Tibial nerve (tissue), 4 donors: Measurements from ENCODE around the gene GPR108. TPM values are rescaled to one million over a fixed set of nuclear protein-coding genes. Genes with fewer than 3 reads are reported as not detected.
"Not testable (repeated sequence)": the region's sequence is repeated elsewhere in the genome, so short reads cannot be mapped to it uniquely, and the experiment has no call there.

Experiments
- DNase-seq, 2 donors: peaks; one replicate each; pipeline ENCODE4 v3.0.0-alpha.2; 2019; ENCODE audit warnings: low spot score in 2 of 2
- H3K27ac ChIP-seq, 4 donors: fragments of 200-600 bp; sonication (generic) in 3 of 4; one replicate each; pipeline ENCODE4 v1.5.1; 2017 to 2019; ENCODE audit warnings: mild to moderate bottlenecking in 1 of 4
- H3K27me3 ChIP-seq, 2 donors: fragments of 200-600 bp; sonication (generic) in 1 of 2; one replicate each; pipeline versions ENCODE4 v1.5.1 to v1.6.0; 2017 to 2019
- H3K36me3 ChIP-seq, 3 donors: fragments of 200-600 bp; sonication (generic); one replicate each; pipeline ENCODE4 v1.5.1; 2018 to 2019
- H3K4me1 ChIP-seq, 4 donors: fragments of 200-600 bp; sonication (generic) in 3 of 4; one replicate each; pipeline ENCODE4 v1.5.1; 2017 to 2019
- H3K4me3 ChIP-seq, 4 donors: fragments of 200-600 bp; sonication (generic) in 3 of 4; one replicate each; pipeline ENCODE4 v1.5.1; 2017 to 2019; ENCODE audit warnings: mild to moderate bottlenecking in 1 of 4, moderate library complexity in 1 of 4
- H3K9me3 ChIP-seq, 4 donors: fragments of 200-600 bp; sonication (generic) in 3 of 4; one replicate each; pipeline ENCODE4 v1.5.1; 2017 to 2019
- EP300 ChIP-seq, 2 donors: sonication (generic); formaldehyde crosslinking; IDR thresholded peaks; one replicate each; pipeline ENCODE4 v1.6.1; 2017; ENCODE audit warnings: antibody characterized with exemption in 2 of 2, mild to moderate bottlenecking in 1 of 2
- POLR2A ChIP-seq, 2 donors: fragments of 450-650 bp; IDR thresholded peaks; one replicate each; pipeline ENCODE4 v1.6.1; 2017; ENCODE audit warnings: antibody characterized with exemption in 2 of 2, mild to moderate bottlenecking in 2 of 2, moderate library complexity in 2 of 2
- WGBS, 2 donors: methylation state at CpG; one replicate each; pipeline ENCODE4 v1.1.5; 2018; 5-methylcytosine and 5-hydroxymethylcytosine counted together
- total RNA-seq, 4 donors: library from RNA; depleted of rRNA; stranded (reverse); fragments of >200 nt; gene quantifications; one replicate each; pipeline ENCODE4 v1.1.0, GENCODE V29; 2016
- TF ChIP-seq, protein P1 (sequence below), 5 experiments: fragments of 200-600 bp in 3 of 5; fragments of 450-650 bp in 2 of 5; sonication (generic) in 3 of 5; IDR thresholded peaks; one replicate each; pipeline ENCODE4 v1.5.1; 2016 to 2019; ENCODE audit warnings: antibody characterized with exemption in 5 of 5, mild to moderate bottlenecking in 3 of 5, moderate library complexity in 2 of 5

The GPR108 gene
- total RNA-seq, 4 donors from 2014 or later, result 53.4 to 79.2 (median 65.9) TPM

DNA sequence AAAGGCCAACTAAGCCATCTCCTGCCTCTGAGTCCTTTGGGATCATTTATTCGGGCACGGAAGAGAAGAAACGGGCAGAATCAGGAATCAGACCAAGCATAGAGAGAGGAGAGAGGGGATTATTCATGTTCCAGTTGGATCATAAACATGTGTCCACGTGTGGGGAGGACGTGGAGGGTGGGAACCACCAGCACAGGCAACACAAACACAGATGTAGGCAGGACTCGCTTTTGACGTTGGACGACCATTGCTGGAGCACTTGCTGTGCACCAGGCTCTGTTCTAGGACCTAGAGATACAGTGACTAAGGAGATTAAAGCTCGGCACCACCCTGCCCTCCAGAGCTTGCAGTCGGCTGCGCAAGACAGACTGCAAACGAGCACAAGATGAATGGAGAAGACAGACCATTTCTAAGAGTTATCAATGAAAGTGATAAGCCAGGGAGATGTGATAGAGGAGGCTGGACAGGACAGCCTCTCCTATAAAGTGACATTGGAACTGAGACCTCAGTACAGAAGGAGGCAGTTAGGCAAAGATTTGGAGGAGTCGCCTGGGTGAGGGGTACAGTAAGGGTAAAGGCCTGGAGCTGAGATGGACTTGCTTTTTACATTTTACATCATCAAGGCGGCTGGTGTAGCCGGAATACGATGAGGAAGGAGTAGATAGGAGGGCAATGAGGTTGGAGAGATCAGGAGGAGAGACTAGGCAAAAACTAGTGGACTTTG lies 29.1 kb upstream of the GPR108 start:
- DNase-seq, result no peak
- H3K27me3 ChIP-seq, result peaks cover 0 to 46% of the 10 kb centered on the region in 2 donors
- 28% methylated on average over 16 of the region's 16 CpGs for WGBS, 2 donors
- peaks cover 0 to 12% (median 3%) of the 10 kb centered on the region in 4 donors for H3K4me1 ChIP-seq
- peak overlapping the region in 2 of 4 donors; percentile 39 to 43 for H3K4me3 ChIP-seq
- peak overlapping the region in 1 of 4 donors; percentile 73 for H3K27ac ChIP-seq
- TF ChIP-seq, protein P1, sequence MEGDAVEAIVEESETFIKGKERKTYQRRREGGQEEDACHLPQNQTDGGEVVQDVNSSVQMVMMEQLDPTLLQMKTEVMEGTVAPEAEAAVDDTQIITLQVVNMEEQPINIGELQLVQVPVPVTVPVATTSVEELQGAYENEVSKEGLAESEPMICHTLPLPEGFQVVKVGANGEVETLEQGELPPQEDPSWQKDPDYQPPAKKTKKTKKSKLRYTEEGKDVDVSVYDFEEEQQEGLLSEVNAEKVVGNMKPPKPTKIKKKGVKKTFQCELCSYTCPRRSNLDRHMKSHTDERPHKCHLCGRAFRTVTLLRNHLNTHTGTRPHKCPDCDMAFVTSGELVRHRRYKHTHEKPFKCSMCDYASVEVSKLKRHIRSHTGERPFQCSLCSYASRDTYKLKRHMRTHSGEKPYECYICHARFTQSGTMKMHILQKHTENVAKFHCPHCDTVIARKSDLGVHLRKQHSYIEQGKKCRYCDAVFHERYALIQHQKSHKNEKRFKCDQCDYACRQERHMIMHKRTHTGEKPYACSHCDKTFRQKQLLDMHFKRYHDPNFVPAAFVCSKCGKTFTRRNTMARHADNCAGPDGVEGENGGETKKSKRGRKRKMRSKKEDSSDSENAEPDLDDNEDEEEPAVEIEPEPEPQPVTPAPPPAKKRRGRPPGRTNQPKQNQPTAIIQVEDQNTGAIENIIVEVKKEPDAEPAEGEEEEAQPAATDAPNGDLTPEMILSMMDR (IDR thresholded peaks at IDR 0.05), result no peak
- TF ChIP-seq EP300 (IDR thresholded peaks at IDR 0.05), result no peak
- TF ChIP-seq POLR2A (IDR thresholded peaks at IDR 0.05), result no peak
- peaks cover 0 to under 1% (median 0%) of the 10 kb centered on the region in 4 donors for H3K9me3 ChIP-seq
- no peaks in the 10 kb centered on the region for H3K36me3 ChIP-seq

DNA sequence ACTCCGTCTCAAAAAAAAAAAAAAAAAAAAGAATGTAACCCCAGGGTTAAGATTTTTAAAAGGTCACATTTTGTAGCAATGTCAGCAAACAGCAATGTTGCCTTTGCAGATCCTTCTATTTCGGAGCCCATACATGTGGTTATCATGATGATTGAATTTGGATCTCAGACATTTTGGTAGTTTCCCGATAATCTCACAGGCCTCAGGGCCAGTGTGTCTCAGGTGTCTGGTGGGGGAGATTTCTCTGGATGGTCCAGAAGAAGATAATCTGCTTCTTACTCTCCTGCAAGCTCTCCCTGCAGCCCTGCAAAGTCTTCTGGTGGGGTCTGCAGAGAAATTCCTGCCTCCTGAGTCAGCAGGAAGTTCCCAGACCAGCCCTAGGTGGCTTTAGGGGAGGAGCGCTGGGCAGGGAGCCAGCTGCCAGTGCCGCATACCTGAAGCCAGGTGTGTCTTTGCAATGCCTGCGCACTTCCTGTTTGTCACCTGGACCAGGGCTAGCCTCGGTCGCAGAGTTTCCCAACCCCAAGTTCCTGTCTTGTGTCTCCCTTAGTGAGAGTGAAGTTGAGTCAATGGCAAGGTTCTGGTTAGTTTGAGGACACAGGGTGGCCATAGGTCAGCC lies 28.5 kb upstream of the GPR108 start:
- WGBS, 2 donors, result 31 to 35% methylated on average over 6 to 8 of the region's 8 CpGs

DNA sequence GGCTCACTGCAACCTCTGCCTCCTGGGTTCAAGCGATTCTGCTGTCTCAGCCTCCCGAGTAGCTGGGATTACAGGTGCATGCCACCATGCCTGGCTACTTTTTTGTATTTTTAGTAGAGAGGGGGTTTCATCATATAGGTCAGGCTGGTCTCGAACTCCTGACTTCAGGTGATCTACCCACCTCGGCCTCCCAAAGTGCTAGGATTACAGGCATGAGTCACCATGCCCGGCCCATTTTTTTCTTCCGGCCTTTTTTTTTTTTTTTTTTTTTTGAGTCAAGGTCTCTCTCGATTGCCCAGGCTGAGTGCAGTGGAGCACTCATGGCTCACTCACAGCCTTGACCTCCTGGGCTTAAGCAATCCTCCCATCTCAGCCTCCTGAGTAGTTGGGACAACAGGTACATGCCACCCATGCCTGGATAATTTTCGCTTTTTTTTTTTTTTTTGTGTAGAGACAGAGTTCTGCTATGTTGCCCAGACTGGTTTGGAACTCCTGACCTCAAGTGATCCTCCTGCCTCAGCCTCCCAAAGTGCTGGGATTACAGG lies 24.9 kb upstream of the GPR108 start:
- H3K27me3 ChIP-seq, result peaks cover 0 to 26% of the 10 kb centered on the region in 2 donors
- H3K4me3 ChIP-seq, DNase-seq, H3K27ac ChIP-seq, H3K9me3 ChIP-seq, H3K4me1 ChIP-seq, H3K36me3 ChIP-seq: not testable (repeated sequence)
- WGBS, 2 donors, result 79 to 86% methylated on average over 8 of the region's 8 CpGs

More for the DNA sequence above, 28.5 kb upstream of the GPR108 start:
- peaks cover 0 to 12% (median 3%) of the 10 kb centered on the region in 4 donors for H3K4me1 ChIP-seq
- H3K27ac ChIP-seq, result peak overlapping the region in 1 of 4 donors; percentile 73
- H3K36me3 ChIP-seq, result no peaks in the 10 kb centered on the region
- no peak overlapping the region for H3K4me3 ChIP-seq
- H3K9me3 ChIP-seq, result peaks cover 0 to 6% (median 0%) of the 10 kb centered on the region in 4 donors
- DNase-seq, result no peak
- TF ChIP-seq EP300 (IDR thresholded peaks at IDR 0.05) (no peak), POLR2A (IDR thresholded peaks at IDR 0.05) (no peak)
- TF ChIP-seq, protein P1 (IDR thresholded peaks at IDR 0.05), result no peak
- peaks cover 0 to 46% of the 10 kb centered on the region in 2 donors for H3K27me3 ChIP-seq

DNA sequence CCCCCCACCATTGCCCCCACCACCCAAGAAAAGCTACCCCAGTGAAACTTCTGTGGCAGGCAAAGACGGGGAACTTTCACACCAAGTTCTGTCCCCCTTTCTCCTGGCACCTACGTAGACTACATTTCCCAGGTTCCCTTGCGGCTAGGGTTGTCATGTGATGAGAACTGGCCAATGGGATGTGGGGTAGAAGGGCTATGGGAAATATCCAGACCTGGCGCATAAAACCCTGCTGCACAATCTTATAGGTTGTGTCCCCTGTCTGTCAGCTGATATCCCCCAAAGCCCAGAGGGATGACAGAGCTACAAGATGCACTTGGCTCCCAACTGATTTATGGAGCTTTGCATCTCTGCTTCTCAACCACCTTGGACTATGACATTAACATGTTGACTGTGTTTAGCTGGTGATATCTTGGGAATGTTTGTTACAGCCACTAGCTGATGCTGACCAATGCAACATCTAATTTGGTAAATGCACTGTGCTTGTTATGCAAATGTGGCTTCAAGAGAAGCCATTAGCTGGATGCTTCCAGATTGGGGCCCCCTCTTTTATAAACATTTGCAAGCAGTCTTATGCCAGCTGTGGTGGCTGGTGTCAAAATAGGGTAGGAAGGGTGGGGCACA lies 23.8 kb upstream of the GPR108 start:
- no peaks in the 10 kb centered on the region for H3K36me3 ChIP-seq
- TF ChIP-seq EP300 (IDR thresholded peaks at IDR 0.05) (no peak), POLR2A (IDR thresholded peaks at IDR 0.05) (no peak)
- TF ChIP-seq, protein P1 (IDR thresholded peaks at IDR 0.05), result no peak
- WGBS, 2 donors, result 67 to 86% methylated on average over 4 of the region's 4 CpGs
- H3K27me3 ChIP-seq, result peaks cover 0 to 14% of the 10 kb centered on the region in 2 donors
- peaks cover 0 to 6% (median 0%) of the 10 kb centered on the region in 4 donors for H3K9me3 ChIP-seq
- no peak overlapping the region for H3K4me3 ChIP-seq
- H3K4me1 ChIP-seq, result peaks cover 0 to 5% (median 0%) of the 10 kb centered on the region in 4 donors
- H3K27ac ChIP-seq, result no peak overlapping the region
- no peak for DNase-seq

DNA sequence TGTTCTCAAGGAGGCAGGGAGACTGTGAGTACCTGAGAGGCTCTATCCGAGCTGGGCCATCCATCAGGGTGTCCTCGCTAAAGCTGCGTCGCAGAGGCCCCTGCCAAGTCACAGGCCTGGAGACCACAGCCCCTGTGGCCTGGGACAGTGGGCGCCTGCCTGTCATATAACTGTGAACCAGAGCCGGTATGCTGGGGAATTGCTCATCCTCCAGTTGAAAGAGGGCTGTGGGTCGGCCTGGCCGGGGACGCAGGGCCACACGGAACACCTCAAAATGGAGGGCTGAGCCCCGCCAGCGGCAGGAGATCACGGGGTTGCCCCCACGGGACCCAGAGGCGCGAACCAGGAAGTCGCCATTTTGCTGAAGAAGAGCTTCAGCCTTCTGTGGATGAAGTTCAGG lies 23.2 kb upstream of the GPR108 start:
- TF ChIP-seq, protein P1 (IDR thresholded peaks at IDR 0.05), result no peak
- TF ChIP-seq EP300 (IDR thresholded peaks at IDR 0.05) (no peak), POLR2A (IDR thresholded peaks at IDR 0.05) (no peak)
- peaks cover 0 to 6% (median 0%) of the 10 kb centered on the region in 4 donors for H3K9me3 ChIP-seq
- H3K4me3 ChIP-seq, result no peak overlapping the region
- no peak for DNase-seq
- 90 to 91% methylated on average over 17 of the region's 17 CpGs for WGBS, 2 donors
- no peaks in the 10 kb centered on the region for H3K4me1 ChIP-seq
- no peak overlapping the region for H3K27ac ChIP-seq
- peaks cover 0 to 9% of the 10 kb centered on the region in 2 donors for H3K27me3 ChIP-seq
- H3K36me3 ChIP-seq, result no peaks in the 10 kb centered on the region
